Gastroesophageal sphincter (tissue), 4 donors: ENCODE measurements around the gene FGF19. TPM values are rescaled to one million over a fixed set of nuclear protein-coding genes. Genes with fewer than 3 reads are reported as not detected.
"Not testable (repeated sequence)": the region's sequence is repeated elsewhere in the genome, so short reads cannot be mapped to it uniquely, and the experiment has no call there.

Experiments
- ATAC-seq: fragments of 150-250 bp; one replicate; pipeline ENCODE4 v1.9.1; 2016; ENCODE audit warnings: mild to moderate bottlenecking, moderate library complexity
- H3K27ac ChIP-seq, 4 donors: fragments of 200-600 bp; sonication (generic) in 3 of 4; 1 replicate in 3 of 4; 2 replicates in 1 of 4; pipeline ENCODE4 v1.5.1; 2016 to 2019
- H3K27me3 ChIP-seq: fragments of 200-600 bp; sonication (generic); one replicate; pipeline ENCODE4 v1.5.1; 2019
- H3K36me3 ChIP-seq, 2 donors: fragments of 200-600 bp; sonication (generic); one replicate each; pipeline ENCODE4 v1.5.1; 2019; ENCODE audit warnings: control low read depth in 1 of 2
- H3K4me1 ChIP-seq, 3 donors: fragments of 200-600 bp; sonication (generic); 1 replicate in 2 of 3; 2 replicates in 1 of 3; pipeline ENCODE4 v1.5.1; 2016 to 2019; ENCODE audit warnings: control low read depth in 2 of 3
- H3K4me3 ChIP-seq, 2 donors: fragments of 200-600 bp; sonication (generic); one replicate each; pipeline ENCODE4 v1.5.1; 2019; ENCODE audit warnings: mild to moderate bottlenecking in 1 of 2, moderate library complexity in 1 of 2
- H3K9me3 ChIP-seq, 3 donors: fragments of 200-600 bp; sonication (generic); one replicate each; pipeline ENCODE4 v1.5.1; 2017 to 2019; ENCODE audit warnings: control low read depth in 2 of 3
- CTCF ChIP-seq, 4 experiments: fragments of 200-600 bp in 2 of 4; fragments of 450-650 bp in 2 of 4; sonication (generic) in 1 of 4; IDR thresholded peaks; one replicate each; pipeline ENCODE4 v1.5.1; 2017 to 2019; ENCODE audit warnings: antibody characterized with exemption in 4 of 4, mild to moderate bottlenecking in 2 of 4, moderate library complexity in 2 of 4
- EP300 ChIP-seq: sonication (generic); formaldehyde crosslinking; IDR thresholded peaks from one replicate; pipeline ENCODE4 v1.6.1; 2017; ENCODE audit warnings: antibody characterized with exemption, mild to moderate bottlenecking
- POLR2A ChIP-seq, 2 donors: fragments of 450-650 bp; IDR thresholded peaks; one replicate each; pipeline ENCODE4 v1.6.1; 2017; ENCODE audit warnings: antibody characterized with exemption in 2 of 2, mild to moderate bottlenecking in 2 of 2, moderate library complexity in 1 of 2
- POLR2AphosphoS5 ChIP-seq: sonication (generic); formaldehyde crosslinking; IDR thresholded peaks from one replicate; pipeline ENCODE4 v1.6.1; 2017; ENCODE audit warnings: antibody characterized with exemption
- WGBS, 2 donors: methylation state at CpG; one replicate each; pipeline ENCODE4 v1.1.5; 2018; ENCODE audit warnings: low coverage in 1 of 2; 5-methylcytosine and 5-hydroxymethylcytosine counted together
- total RNA-seq, 4 donors: library from RNA; depleted of rRNA; stranded (reverse); fragments of >200 nt; gene quantifications; one replicate each; pipeline ENCODE4 v1.1.0, GENCODE V29; 2016

FGF19 gene
- total RNA-seq, 4 donors from 2014 or later: not detected

GRCh38 chr11:69695581-69695980, 8.2 kb downstream of the FGF19 start:
- Histone ChIP-seq H3K4me1 (no peaks in the 10 kb centered on the region), H3K27me3 (peaks cover 78% of the 10 kb centered on the region), H3K9me3 (peaks cover 0 to 19% (median 0%) of the 10 kb centered on the region in 3 donors), H3K36me3 (no peaks in the 10 kb centered on the region), H3K27ac (no peak overlapping the region), H3K4me3 (no peak overlapping the region)
- WGBS, 2 donors: 71 to 73% methylated on average over 3 to 4 of the region's 7 CpGs
- no peak for TF ChIP-seq CTCF (IDR thresholded peaks at IDR 0.05)
- TF ChIP-seq EP300: no peak
- TF ChIP-seq POLR2AphosphoS5: no peak
- TF ChIP-seq POLR2A (IDR thresholded peaks at IDR 0.05): no peak
- no peak for ATAC-seq

- Histone ChIP-seq H3K36me3 (no peaks in the 10 kb centered on the region), H3K27me3 (peaks cover 80% of the 10 kb centered on the region), H3K9me3 (peaks cover 0 to 19% (median 0%) of the 10 kb centered on the region in 3 donors), H3K4me1 (no peaks in the 10 kb centered on the region), H3K27ac (no peak overlapping the region), H3K4me3 (no peak overlapping the region)
- 100% methylated on average over 2 of the region's 10 CpGs for WGBS, 2 donors
- no peak for ATAC-seq
- TF ChIP-seq POLR2AphosphoS5: no peak
- TF ChIP-seq CTCF (IDR thresholded peaks at IDR 0.05): no peak
- TF ChIP-seq EP300: no peak
- TF ChIP-seq POLR2A (IDR thresholded peaks at IDR 0.05): no peak
These were observed 9.0 kb downstream of the FGF19 start for GRCh38 chr11:69694781-69695180.

GRCh38 chr11:69692422-69692821, 11.4 kb downstream of the FGF19 start:
- Histone ChIP-seq H3K27me3 (peaks cover 57% of the 10 kb centered on the region), H3K36me3 (no peaks in the 10 kb centered on the region), H3K4me3 (no peak overlapping the region), H3K4me1 (no peaks in the 10 kb centered on the region), H3K9me3 (peaks cover 0 to 19% (median 0%) of the 10 kb centered on the region in 3 donors), H3K27ac (no peak overlapping the region)
- no peak for TF ChIP-seq EP300
- no peak for TF ChIP-seq CTCF (IDR thresholded peaks at IDR 0.05)
- no peak for TF ChIP-seq POLR2AphosphoS5
- TF ChIP-seq POLR2A (IDR thresholded peaks at IDR 0.05): no peak
- ATAC-seq: no peak

- Histone ChIP-seq H3K4me1 (no peaks in the 10 kb centered on the region), H3K9me3 (peaks cover 0 to 19% (median 0%) of the 10 kb centered on the region in 3 donors), H3K36me3 (no peaks in the 10 kb centered on the region), H3K27ac (no peak overlapping the region), H3K4me3 (no peak overlapping the region), H3K27me3 (peaks cover 56% of the 10 kb centered on the region)
- ATAC-seq: no peak
- 55 to 56% methylated on average over 2 of the region's 2 CpGs for WGBS, 2 donors
- TF ChIP-seq POLR2A (IDR thresholded peaks at IDR 0.05): no peak
- no peak for TF ChIP-seq CTCF (IDR thresholded peaks at IDR 0.05)
- TF ChIP-seq POLR2AphosphoS5: no peak
- TF ChIP-seq EP300: no peak
These were observed 12.4 kb downstream of the FGF19 start for GRCh38 chr11:69691463-69691862.

- TF ChIP-seq POLR2A (IDR thresholded peaks at IDR 0.05) (no peak), EP300 (no peak), CTCF (IDR thresholded peaks at IDR 0.05) (no peak), POLR2AphosphoS5 (no peak)
These were observed 14.1 kb downstream of the FGF19 start for GRCh38 chr11:69689484-69690319.

GRCh38 chr11:69687969-69688771, 15.7 kb downstream of the FGF19 start:
- not testable (repeated sequence) for ATAC-seq, H3K27ac ChIP-seq, H3K4me1 ChIP-seq, H3K36me3 ChIP-seq, H3K4me3 ChIP-seq
- 58 to 69% methylated on average over 2 to 5 of the region's 5 CpGs for WGBS, 2 donors
- Histone ChIP-seq H3K9me3 (peaks cover 0 to 18% (median 0%) of the 10 kb centered on the region in 3 donors), H3K27me3 (peaks cover 56% of the 10 kb centered on the region)

More at GRCh38 chr11:69689484-69690319, 14.1 kb downstream of the FGF19 start:
- Histone ChIP-seq H3K4me1 (peaks cover 0 to 9% (median 3%) of the 10 kb centered on the region in 3 donors), H3K27ac (no peak overlapping the region), H3K36me3 (no peaks in the 10 kb centered on the region), H3K9me3 (peaks cover 0 to 19% (median 0%) of the 10 kb centered on the region in 3 donors), H3K27me3 (peaks cover 67% of the 10 kb centered on the region), H3K4me3 (no peak overlapping the region)
- no peak for ATAC-seq
- 82 to 87% methylated on average over 3 to 5 of the region's 5 CpGs for WGBS, 2 donors
